ENCODE measurements around the gene RPTOR. TPM values are rescaled to one million over a fixed set of nuclear protein-coding genes. Genes with fewer than 3 reads are reported as not detected.

Gene RPTOR
- polyA plus RNA-seq, 1 donor from 2014 or later = 8.0 TPM

GRCh38 chr17:80893604-80894438 is 349.2 kb downstream of the RPTOR start:
- Histone ChIP-seq H3K36me3 (ENCODE audit: insufficient read depth, low read length) (no peaks in the 10 kb centered on the region), H3K4me3 (ENCODE audit: low read length) (no peak overlapping the region), H3K27me3 (ENCODE audit: insufficient read depth, low read depth, low read length) (no peaks in the 10 kb centered on the region), H3K9me3 (ENCODE audit: low read length) (no peaks in the 10 kb centered on the region), H4K20me1 (ENCODE audit: insufficient read depth) (no peaks in the 10 kb centered on the region), H3K9ac (ENCODE audit: low read length) (no peak overlapping the region), H2AFZ (ENCODE audit: low read depth, low read length) (no peak overlapping the region), H3K79me2 (replicated peaks; ENCODE audit: insufficient read depth, low read length) (no peaks in the 10 kb centered on the region), H3K4me2 (ENCODE audit: low read length) (no peak overlapping the region), H3K9me2 (ENCODE audit: insufficient read depth, low read length) (no peaks in the 10 kb centered on the region), H3F3A (ENCODE audit: insufficient read depth, low read length, poor library complexity, severe bottlenecking) (no peaks in the 10 kb centered on the region), H3K27ac (ENCODE audit: low read length) (no peak overlapping the region)
- no peak for TF ChIP-seq POLR2AphosphoS5 (IDR thresholded peaks at IDR 0.05)
- no peak for TF ChIP-seq SMC3 (conservative IDR thresholded peaks at IDR 0.05; ENCODE audit: poor library complexity)
- TF ChIP-seq MXI1 (conservative IDR thresholded peaks at IDR 0.05; ENCODE audit: poor library complexity, severe bottlenecking) = no peak
- no peak for TF ChIP-seq REST (IDR thresholded peaks at IDR 0.05; ENCODE audit: borderline replicate concordance)
- no peak for TF ChIP-seq RAD21 (conservative IDR thresholded peaks at IDR 0.05)
- no peak for TF ChIP-seq EZH2 (IDR thresholded peaks at IDR 0.05; ENCODE audit: borderline replicate concordance, insufficient read depth, low read length, poor library complexity, severe bottlenecking)
- no peak for TF ChIP-seq CTCF (IDR thresholded peaks at IDR 0.05; ENCODE audit: poor library complexity, severe bottlenecking)
- no peak for TF ChIP-seq TAF1 (IDR thresholded peaks at IDR 0.05; ENCODE audit: low read depth)

- no peaks in the 10 kb centered on the region for H4K20me1 ChIP-seq (ENCODE audit: insufficient read depth)
- no peaks in the 10 kb centered on the region for H3K9me2 ChIP-seq (ENCODE audit: insufficient read depth, low read length)
- H3K4me3 ChIP-seq (ENCODE audit: low read length) = no peak overlapping the region
- no peak overlapping the region for H3K9ac ChIP-seq (ENCODE audit: low read length)
- no peaks in the 10 kb centered on the region for H3K79me2 ChIP-seq (replicated peaks; ENCODE audit: insufficient read depth, low read length)
- no peaks in the 10 kb centered on the region for H3K9me3 ChIP-seq (ENCODE audit: low read length)
- no peaks in the 10 kb centered on the region for H3F3A ChIP-seq (ENCODE audit: insufficient read depth, low read length, poor library complexity, severe bottlenecking)
- no peak overlapping the region for H3K27ac ChIP-seq (ENCODE audit: low read length)
- H2AFZ ChIP-seq (ENCODE audit: low read depth, low read length) = no peak overlapping the region
- no peaks in the 10 kb centered on the region for H3K27me3 ChIP-seq (ENCODE audit: insufficient read depth, low read depth, low read length)
- TF ChIP-seq REST (IDR thresholded peaks at IDR 0.05; ENCODE audit: borderline replicate concordance) = no peak
- TF ChIP-seq TAF1 (IDR thresholded peaks at IDR 0.05; ENCODE audit: low read depth) = no peak
- TF ChIP-seq CTCF (IDR thresholded peaks at IDR 0.05; ENCODE audit: poor library complexity, severe bottlenecking) = no peak
- no peak for TF ChIP-seq SMC3 (conservative IDR thresholded peaks at IDR 0.05; ENCODE audit: poor library complexity)
- no peak overlapping the region for H3K4me2 ChIP-seq (ENCODE audit: low read length)
- no peaks in the 10 kb centered on the region for H3K36me3 ChIP-seq (ENCODE audit: insufficient read depth, low read length)
Observed at GRCh38 chr17:80894439-80894721, 349.7 kb downstream of the RPTOR start.
